ENCODE data around the gene EYA2.

The EYA2 gene

DNA sequence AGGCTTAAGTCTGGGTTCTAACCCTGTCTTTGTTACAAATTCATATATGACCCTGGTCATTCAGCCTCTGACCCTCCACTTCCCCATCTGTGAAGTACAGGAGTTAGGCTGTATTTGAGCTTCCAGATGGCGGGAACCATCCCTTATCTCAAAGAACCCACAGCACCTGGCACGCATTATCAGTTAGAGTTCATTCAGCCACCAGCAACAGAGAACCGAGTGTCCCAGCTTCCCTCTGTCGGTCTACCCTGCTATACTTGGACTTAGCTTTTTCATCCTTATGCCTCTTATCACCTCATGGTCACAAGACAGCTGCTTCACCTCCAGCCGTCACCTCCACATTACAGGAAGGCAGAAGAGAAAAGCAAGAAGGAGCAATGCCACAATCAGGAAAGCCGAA is 147.8 kb downstream of the EYA2 start:
- DNase-seq = no peak

DNA sequence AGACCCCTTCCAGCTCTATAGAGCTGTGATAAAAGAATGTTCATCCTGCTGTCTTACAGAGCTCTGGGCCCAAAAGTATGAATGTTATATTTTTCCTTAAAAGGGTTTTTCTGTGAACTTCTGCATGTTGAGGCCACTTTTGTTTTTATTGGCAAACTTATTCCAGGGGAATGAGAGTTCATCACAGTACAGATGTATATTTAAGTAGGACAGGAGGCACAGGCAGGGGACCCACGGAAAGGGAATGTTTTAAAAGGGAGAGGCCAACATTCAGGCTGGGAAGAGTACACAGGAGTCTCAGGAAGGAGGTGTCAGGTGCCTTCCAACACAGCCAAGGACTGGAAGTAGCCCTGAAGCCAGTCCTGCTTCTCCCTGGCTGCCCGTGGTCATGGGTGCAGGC is 148.4 kb downstream of the EYA2 start:
- DNase-seq = no peak

DNA sequence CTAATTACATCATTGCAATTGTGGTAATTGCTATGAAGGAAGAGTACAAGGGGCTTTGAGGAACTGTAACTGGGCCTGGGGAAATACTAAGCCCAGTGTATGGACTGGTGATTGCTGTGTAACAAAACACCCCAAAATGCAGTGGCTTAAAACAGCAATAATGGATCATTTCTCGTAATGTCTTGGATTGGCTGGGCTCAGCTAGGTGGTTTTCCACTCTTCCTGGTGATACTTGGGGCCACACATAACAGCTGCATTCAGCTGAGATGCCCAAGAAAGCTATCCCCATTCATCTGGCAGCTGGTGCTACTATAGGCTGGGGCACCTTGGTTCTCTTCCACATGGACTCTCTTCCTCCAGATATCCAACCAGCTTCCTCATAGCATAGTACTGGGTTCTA is 150.3 kb downstream of the EYA2 start:
- DNase-seq = no peak

DNA sequence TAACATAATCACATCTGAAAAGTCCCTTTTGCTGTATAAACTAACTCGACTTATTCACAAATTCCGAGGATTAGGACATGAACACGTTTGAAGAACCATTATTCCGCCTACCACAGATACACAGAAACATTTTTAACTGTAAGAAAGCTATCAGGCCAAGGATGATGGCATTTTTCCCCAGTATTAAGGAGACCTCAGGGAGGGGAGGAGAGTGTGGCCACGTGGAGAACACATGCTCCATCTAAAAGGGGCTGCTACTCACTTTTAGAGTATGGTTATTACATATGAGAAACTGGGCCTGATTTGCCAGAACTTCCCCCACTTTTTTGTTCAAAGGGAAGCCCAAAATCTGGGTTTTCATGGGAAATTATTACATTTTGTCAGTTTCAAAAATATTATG is 153.4 kb downstream of the EYA2 start:
- DNase-seq = no peak

DNA sequence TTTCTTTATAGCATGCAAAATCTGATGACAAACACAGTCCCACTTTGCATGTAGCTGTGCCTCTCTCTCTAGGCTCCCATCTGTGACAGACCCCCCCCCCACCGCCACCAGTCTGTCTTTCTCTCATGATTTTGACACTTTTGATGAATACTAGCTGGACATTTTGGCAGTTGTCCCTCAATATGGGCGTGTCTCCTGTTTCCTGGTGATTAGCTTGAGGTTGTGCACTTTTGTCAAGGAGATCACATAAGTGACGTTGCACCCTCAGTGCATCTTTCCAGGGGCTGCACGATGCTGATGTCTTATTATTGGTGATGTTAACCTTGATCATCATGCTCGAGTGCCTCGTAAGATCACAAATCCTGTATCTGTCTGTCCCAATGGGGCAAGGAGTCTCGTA is 155.1 kb downstream of the EYA2 start:
- no peak for DNase-seq

DNA sequence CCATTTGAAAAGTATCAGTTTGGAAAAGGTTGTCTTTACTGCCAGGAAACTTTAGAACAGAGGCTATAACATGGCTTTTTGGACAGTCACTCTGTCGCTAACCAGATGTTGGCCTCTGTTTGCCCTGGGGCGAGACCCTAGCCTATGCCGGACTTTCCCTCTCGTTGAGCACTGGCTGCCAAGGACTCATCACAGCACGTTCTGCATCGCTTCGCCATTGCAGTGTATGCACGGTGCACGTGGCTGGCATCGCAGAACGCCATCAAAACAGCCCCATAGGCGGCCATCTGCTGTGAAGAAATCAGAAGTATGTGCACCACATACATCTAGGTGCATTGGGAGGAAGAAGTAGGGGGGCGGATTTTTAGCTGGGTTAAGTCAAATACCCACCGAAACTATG is 156.4 kb downstream of the EYA2 start:
- no peak for DNase-seq

DNA sequence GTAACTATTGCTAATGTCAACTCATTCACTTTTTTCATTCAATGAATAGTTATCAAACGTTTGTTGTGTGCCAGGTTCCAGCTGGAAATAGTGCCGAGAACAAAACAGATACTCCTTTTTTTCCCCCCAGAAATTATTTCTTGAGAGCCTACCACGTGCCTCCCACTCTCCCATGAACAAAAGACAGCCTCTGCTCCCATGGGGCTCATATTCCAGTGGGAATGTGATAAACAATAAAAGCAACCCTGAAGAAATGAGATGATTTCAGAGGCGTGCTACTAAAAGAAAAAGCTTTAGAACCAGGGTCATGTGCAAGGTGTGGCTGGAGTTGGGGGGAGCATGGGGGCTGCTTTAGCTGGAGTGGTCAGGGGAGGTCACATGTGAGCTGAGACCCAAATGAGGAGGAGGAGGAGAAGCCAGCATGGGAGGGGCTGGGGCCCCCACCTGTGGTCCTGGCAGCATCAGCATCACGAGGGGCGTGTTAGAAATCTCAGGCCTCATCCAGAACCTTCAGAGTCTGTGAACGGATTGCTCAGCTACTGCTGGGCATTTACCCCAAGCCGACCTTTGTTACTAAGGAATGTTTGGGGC is 157.4 kb downstream of the EYA2 start:
- DNase-seq = no peak

DNA sequence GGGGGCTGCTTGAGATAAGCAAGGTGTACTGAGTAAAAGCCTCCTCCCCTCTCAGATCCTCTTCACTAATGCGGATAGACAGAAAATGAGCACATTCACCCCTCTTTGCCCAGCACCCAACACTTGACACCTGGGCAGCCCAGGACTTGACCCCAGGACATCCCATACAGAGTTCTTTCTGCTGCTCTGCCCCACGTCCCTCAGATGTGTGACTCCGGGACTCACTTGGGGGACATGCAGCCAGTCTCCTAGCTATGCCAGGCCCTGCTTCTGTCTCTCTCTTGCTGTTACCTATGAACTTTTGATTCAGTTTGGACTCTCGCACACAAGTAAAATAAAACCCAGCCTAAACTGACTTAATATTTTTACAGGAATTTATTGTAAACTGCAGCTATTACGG is 159.9 kb downstream of the EYA2 start:
- DNase-seq = no peak

DNA sequence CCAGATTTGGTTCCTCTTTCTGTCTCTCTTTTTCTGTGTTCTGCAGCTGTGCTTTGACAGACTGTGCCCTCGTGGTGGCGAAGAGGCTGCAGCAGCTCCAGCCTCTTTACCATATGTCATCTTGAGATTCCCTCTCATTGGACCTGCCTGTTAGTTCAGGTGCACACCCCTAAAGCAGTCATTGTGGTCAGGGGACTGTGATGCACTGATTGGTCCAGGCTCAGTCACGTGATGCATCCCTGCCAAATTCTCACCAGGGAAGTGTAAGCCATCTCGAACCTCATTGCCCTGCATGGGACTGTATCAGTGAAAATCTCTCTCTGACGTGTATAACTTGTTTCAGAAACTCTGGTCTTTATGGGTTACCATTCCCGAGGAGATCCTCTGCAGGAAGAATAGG is 160.3 kb downstream of the EYA2 start:
- peak; percentile 61 for DNase-seq

DNA sequence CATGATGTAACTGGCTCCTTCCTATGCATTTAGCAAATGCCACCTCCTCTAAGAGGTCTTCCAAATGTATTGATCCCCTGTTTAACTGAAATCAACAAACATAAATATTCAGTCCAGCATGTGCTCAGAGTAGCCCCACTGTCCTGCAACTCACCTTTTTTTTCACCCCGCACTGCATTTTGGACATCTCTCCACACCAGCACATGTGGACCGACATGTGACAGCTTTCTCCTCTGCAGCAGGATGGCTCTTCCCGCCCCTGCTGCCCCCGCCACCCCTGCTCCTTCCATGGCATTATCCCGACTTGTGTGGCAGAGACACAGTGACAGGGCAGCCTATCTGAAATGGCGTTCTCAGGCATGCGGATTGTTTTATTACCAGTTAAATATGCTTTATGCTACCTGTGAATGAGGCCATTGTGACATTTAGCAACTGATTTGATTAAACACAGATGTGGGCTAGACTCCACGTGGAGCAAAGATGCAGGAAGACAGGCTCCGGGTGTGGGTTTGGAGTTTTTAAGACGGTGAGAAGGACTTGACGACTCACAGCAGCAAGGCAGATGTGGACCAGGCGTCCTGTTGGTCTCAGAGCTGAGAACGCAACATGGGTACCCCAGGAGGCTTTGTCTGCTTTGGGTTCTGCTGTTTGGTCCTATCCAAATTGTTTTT is 161.2 kb downstream of the EYA2 start:
- DNase-seq = no peak

DNA sequence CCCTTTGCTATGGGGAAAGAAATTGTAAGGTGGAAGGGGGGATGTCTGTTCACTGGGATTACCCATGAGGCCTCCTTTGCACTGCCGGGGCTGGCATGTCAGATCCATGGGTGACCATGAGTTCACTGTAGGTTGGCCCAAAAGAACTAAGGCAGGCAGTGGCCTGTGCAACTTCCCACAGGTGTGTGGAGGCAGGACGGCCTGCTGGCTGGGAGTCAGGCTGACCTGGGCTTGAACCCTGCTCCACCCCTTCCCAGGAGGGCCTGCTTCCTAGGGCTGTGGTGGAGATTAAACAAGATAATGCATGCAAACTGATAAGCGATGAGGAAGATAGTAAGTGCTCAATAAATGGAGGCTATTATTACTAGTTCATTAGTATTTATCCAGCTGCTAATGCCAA is 163.0 kb downstream of the EYA2 start:
- DNase-seq = no peak

DNA sequence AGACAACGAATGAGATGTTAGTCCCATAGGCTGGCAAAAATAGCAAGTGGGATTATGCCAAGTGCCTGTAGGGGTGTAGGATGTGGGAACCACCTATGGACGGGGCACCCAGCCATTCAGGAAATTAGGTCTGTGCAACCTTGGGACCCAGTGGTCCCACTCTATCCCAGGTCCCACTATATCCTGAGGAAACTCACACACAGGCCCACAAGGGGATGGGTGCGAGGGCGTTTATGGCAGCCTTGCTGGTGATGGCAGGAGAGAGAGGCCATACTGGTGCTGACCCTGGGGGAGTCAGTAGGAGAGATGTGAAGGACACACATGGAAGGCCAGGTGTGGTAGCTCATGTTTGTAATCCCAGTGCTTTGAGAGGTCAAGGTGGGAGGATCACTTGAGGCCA is 163.6 kb downstream of the EYA2 start:
- no peak for DNase-seq

DNA sequence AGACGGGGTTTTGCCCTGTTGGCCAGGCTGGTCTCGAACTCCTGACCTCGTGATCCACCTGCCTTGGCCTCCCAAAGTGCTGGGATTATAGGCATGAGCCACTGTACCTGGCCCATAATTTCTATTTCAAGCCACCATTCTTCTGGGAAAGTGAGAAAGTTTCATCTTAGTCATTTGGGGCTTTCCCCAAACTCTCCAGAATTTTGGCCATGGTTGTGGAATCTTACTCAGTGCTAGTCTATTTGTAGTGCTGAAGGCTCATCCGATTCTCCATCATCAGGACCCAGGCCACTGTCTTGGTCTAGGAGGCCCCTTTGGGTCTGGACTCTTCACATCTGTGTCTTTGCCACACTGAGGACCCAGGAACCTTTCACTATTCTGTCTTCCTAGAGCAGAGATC is 164.9 kb downstream of the EYA2 start:
- DNase-seq = no peak

DNA sequence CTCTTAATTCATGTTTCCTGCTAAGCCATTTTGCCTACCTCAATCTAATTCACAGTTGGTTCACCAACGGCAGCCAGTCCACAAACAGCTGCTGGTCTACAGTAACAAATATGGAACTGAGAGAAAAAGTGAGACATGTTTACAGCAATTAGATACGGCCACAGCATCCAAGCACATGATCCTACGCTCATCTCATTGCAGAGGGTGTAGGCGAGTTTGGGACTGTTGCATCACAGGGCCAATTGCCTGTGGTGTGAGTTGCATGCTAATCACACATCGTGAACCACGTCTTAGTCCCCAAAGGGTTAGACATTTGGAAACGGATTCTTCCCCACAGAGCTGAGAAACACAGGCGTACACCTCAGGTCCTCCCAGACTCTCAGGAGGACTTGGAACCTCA is 166.9 kb downstream of the EYA2 start:
- peak; percentile 95 for DNase-seq

DNA sequence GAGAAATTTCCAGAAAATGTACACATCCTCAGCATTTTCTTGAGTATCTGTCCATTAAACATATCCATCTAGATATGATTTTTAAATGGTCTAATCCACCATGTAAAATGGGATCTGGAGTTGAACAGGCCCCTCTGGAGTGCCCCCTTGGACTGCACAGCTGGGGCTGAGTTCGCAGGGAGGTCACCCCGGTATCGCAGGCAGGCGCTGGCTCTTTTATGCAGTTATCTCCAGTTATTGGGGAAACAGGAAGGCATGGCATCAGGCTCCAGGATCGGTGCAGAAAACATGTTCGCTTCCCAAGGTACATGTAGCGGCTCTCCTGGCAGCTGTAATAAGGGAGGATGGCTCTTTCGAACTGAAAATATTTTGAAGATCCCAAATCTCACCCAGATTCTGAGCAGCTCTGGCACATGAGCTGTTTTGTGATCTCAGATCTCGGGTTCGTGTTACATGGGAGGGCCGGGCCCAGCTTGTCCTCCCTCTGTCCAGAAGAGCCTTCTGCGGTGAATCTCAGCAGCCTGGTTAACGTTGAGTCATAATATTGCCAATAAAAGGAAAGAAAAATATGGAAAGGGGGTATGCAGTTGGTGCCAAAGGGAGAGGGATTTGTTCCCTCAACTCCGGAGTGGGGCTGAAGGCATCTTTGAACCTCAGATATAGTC is 167.7 kb downstream of the EYA2 start:
- no peak for DNase-seq

DNA sequence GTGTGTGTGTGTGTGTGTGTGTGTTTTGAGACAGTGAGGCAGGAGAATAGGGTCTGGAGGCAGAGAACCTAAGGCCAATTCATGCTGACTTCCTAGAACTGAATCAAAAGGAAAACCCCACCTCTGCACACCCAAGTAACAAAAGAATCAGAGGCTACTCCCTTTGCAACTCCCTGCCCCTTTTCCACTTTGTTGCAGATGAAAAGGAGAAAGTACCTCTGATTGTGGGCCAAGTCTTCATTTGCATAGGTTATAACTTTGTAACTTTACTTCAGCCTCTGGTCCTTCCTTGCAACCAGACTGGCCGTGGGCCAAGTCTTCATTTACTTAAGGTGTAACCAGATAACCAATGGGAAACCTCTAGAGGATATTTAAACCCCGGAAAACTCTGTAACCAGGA is 168.8 kb downstream of the EYA2 start:
- no peak for DNase-seq

DNA sequence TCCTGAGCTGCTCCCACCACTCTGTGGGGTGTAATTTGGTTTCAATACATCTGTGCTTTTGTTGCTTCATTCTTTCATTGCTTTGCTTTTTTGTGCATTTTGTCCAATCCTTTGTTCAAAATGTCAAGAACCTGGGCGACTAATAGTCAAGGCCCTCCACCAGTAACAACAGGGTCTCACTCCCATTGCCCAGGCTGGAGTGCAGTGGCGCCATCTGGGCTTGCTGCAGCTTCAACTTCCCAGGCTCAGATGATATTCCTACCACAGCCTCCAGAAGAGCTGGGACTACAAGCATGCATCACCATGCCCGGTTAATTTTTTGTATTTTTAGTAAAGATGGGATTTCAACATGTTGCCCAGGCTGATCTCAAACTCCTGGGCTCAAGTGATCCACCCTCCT is 169.2 kb downstream of the EYA2 start:
- DNase-seq = no peak

DNA sequence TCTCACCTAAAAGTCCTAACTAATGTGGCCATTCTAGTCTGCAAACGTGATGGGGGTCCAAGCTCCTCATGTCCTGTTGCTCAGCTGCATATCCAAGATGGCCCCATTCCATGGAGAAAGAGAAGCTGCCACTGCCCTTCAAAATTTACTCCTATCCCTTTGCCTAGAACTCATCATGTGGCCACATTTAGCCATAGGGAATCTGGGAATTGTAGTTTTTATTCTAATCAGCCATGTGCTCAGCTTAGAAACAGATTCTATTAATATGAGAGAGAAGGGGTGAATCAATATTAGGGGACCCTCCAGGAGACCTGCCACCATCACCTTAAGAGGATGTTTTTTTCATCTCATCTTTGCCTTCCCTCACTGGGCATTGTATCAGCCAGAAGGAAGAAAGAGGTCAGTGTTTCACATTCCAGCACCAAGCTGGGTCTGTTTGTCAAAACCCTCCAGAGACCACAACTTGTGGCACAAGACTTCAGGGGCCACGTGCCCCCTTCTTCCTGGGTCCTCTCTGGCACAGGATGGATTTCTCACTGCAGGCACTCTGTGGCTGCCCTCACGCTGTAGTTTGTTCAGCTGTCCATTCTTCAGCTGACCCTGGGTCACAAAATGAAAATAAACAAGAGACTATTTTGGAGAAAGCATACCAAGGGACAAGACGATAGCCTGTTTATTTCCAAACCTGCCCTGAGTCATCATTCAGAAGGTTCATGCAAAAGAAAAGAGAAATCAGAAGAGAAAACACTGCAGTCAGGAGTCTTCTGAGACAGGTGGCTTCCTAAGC is 172.0 kb downstream of the EYA2 start:
- DNase-seq = no peak

DNA sequence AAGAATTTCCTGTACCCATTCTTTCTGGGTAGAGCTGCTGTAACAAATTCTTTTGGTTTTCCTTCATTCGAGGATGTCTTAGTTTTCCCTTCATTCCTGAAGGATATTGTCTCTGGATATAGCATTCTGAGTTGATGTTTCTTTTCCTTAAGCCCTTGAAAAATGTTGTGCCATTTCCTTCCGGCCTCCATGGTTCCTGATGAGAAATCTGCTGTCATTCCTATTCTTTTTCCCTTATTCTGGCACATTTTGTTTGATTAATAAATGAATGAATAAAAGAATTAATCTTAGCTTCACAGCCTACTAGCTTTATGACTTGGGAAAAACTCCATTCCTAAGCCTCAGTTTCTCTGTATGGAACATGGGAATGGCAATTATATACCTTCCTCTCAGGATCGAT is 173.1 kb downstream of the EYA2 start:
- no peak for DNase-seq

DNA sequence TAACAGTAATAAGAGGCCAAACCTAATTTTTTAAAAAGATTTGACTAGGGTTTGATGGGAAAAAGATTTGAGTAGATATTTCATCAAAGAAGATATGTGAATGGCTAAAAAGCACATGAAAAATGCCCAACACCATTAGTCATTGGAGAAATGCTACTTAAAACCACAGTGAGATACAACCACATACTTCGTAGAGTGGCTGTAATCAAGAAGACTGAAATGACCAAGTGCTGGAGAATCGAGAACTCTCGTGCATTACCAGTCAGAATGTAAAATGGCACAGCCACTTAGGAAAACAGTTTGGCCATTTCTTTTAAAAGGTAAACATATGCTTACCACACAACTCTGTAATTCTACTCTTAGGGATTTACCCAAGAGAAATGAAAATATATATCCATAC is 175.5 kb downstream of the EYA2 start:
- DNase-seq = no peak

DNA sequence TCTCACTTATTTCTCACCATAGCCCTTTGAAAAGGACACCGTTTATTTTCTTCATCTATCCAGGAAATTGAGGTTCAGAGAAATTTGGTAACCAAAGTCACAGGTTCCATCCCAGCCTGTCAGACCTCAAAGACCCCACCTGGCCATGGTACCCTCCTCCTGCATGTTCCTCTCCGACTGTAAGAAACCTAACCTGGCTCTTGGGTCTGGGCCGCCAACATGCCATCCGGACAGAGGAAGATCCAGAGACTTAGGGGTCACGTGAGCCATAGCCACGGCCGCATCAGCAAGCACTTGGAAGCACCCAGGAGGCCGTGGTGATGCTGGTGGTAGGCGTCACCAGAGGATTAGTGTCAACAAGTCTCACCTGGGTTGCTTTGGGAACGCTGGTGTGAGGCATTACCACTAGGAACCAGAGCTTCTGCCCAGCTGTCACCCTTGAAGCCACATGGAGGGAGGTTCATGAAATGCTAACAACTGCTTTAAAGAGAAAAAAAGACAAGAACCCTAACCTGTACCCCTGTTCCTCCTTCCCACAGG is 177.1 kb downstream of the EYA2 start:
- DNase-seq = no peak

DNA sequence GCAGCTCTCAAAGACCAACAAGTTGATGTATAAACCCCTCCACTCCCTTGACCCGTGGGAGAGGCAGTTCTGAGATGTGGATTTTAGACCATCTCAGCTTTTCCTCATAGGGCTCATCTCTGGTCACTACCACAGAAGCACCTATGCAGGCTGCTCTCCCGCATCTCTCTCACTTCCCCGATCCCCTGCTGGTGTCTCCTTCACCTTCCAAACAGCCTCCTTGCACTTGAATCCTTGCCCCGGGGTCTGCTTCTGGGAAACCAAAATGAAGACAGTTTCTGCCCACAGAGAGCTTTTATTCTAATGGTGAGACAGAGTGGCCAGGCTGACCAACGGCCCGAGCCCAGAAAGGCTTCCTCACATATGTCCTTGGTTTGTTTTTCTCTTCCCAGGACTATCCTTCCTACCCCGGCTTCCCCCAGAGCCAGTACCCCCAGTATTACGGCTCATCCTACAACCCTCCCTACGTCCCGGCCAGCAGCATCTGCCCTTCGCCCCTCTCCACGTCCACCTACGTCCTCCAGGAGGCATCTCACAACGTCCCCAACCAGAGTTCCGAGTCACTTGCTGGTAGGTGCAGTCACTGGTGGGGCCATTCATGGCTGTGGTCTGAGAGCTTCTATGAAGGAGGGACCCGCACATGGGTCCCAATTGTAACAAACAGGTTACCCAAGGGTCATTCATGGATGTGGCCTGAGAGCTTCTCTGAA is 179.3 kb downstream of the EYA2 start:
- no peak for DNase-seq

DNA sequence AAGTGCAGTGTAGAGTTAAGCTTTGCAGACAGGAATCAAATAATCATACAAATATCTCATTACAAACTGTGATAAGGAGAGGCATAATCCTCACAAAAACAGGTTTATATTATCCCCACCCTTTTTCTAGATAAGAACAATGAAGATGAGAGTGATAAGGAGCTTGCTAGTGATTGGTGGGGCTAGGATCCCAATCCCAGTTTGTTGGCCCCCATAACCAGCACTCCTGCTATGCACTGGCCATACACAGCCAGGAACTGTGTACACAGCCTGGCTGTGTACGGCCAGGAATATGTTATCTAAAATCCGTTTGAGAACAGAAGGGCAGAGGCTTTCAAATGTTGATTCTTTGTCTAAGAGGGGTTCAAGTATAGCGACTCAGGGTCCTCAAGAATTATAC is 180.6 kb downstream of the EYA2 start:
- DNase-seq = no peak

Data from MV-4-11 (cell line).